HepG2 (cell line): Measurements from ENCODE around the gene SIGLEC15.
"Not testable (repeated sequence)": the region's sequence is repeated elsewhere in the genome, so short reads cannot be mapped to it uniquely, and the experiment has no call there.

Experiments used
- ARNT ChIP-seq: fragments of 450-650 bp; IDR thresholded peaks from 2 replicates; pipeline ENCODE4 v1.6.1; 2017
- MAFF ChIP-seq: IDR thresholded peaks from 2 replicates; pipeline ENCODE4 v1.6.1; 2011; ENCODE audit warnings: low read depth, low read length, improper control_type of control experiment
- RAD21 ChIP-seq: fragments of 450-650 bp; formaldehyde crosslinking; IDR thresholded peaks from 2 replicates; pipeline ENCODE4 v1.5.0; 2020; ENCODE audit warnings: mild to moderate bottlenecking
- ZNF121 ChIP-seq: sonication (generic); formaldehyde crosslinking; IDR thresholded peaks from 2 replicates; pipeline ENCODE4 v1.5.0; 2020; ENCODE audit warnings: mild to moderate bottlenecking, missing genetic modification reagents

DNA sequence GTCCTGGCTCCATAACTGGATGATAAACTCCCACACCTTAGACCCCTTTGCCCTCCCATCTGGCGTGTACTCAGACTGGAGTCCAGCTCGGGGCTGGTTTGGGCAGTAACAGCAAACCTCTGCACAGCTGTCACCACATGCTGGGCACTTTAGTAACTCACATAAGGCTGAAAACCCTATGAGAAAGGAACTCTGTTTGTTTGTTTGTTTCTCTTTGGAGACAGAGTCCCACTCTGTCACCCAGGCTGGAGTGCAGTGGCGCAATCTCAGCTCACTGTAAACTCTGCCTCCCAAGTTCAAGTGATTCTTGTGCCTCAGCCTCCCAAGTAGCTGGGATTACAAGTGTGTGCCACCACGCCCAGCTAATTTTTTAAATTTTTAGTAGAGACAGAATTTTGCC, 1.2 kb downstream of the SIGLEC15 start:
- TF ChIP-seq RAD21 (CRISPR knock-in tag); ZNF121 (CRISPR knock-in tag); MAFF; ARNT: not testable (repeated sequence)
